GM12873 (cell line): ENCODE measurements around the gene ITPR2.

Experiments
- TF ChIP-seq, protein P1 (sequence below): IDR thresholded peaks from 2 replicates; pipeline ENCODE4 v1.5.1; 2012; ENCODE audit warnings: low read depth, mild to moderate bottlenecking, moderate library complexity, low read length, control low read depth; ENCODE audit not compliant: insufficient read depth; ENCODE audit errors: missing control alignments

The ITPR2 gene

DNA sequence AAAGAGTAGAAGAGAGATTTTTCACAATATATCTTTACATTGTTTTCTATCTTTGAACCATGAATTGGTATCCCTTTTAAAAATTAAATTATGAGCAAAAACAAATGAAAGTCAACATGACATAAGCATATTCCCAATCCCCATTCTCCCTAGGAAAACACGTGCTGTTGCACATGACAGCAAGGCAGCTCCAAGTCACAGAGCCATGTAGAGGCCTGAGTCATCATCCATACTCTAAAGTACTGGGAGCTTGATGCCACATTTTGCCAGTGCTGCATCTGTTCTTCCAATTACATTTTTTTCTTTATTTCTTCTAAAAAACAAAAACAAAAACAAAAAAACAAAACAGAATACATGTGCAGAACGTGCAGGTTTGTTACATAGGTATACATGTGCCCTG is 115.2 kb downstream of the ITPR2 start:
- TF ChIP-seq, protein P1, sequence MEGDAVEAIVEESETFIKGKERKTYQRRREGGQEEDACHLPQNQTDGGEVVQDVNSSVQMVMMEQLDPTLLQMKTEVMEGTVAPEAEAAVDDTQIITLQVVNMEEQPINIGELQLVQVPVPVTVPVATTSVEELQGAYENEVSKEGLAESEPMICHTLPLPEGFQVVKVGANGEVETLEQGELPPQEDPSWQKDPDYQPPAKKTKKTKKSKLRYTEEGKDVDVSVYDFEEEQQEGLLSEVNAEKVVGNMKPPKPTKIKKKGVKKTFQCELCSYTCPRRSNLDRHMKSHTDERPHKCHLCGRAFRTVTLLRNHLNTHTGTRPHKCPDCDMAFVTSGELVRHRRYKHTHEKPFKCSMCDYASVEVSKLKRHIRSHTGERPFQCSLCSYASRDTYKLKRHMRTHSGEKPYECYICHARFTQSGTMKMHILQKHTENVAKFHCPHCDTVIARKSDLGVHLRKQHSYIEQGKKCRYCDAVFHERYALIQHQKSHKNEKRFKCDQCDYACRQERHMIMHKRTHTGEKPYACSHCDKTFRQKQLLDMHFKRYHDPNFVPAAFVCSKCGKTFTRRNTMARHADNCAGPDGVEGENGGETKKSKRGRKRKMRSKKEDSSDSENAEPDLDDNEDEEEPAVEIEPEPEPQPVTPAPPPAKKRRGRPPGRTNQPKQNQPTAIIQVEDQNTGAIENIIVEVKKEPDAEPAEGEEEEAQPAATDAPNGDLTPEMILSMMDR = no peak

GRCh38 chr12:26715232-26715631 is 117.8 kb downstream of the ITPR2 start:
- TF ChIP-seq, protein P1 = no peak

- TF ChIP-seq, protein P1 = no peak
Observed at GRCh38 chr12:26713885-26714383, 119.1 kb downstream of the ITPR2 start.

DNA sequence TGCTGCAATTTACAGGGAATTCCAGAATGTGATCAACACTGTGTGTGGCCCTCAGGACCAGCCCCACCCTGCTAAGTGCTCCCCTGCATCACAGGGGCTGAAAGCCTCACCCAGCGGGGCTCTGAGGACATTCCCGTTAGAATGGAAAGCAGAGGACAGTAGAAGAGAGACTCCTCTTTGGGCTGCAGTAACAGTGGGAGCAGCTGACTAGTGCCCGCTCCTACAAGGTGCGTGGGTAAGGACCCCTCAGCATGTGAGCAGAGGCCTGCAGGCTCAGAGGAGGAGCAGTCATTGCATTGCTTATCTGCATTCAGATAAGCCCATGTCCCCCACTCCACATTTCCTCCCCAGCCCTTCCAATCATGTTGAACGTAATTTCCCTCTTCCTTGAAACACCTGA is 120.1 kb downstream of the ITPR2 start:
- TF ChIP-seq, protein P1 = no peak

GRCh38 chr12:26711569-26711968 is 121.4 kb downstream of the ITPR2 start:
- TF ChIP-seq, protein P1 = no peak

GRCh38 chr12:26711072-26711471 is 121.9 kb downstream of the ITPR2 start:
- TF ChIP-seq, protein P1 = no peak

GRCh38 chr12:26705851-26706250 is 127.1 kb downstream of the ITPR2 start:
- TF ChIP-seq, protein P1 = no peak
